Measurements from ENCODE around the gene MFSD12. TPM values are rescaled to one million over a fixed set of nuclear protein-coding genes. Genes with fewer than 3 reads are reported as not detected.
A peak's percentile ranks its signal among the peaks of the same experiment; 100 is the strongest.

Gene MFSD12
- total RNA-seq, 1 experiment from 2014 or later: 48.2 TPM

GRCh38 chr19:3550947-3551791, 6.2 kb downstream of the MFSD12 start:
- H3K27me3 ChIP-seq (replicated peaks; ENCODE audit: insufficient read depth, low read depth, low read length, poor library complexity): no peaks in the 10 kb centered on the region
- H3K4me3 ChIP-seq (ENCODE audit: low read depth, low read length, poor library complexity, severe bottlenecking): no peak overlapping the region
- DNase-seq (ENCODE audit: low spot score): no peak
- no peak for TF ChIP-seq EZH2 (IDR thresholded peaks at IDR 0.05; ENCODE audit: borderline replicate concordance, low read depth, low read length, poor library complexity, severe bottlenecking)
- no peak for TF ChIP-seq CTCF (conservative IDR thresholded peaks at IDR 0.05; ENCODE audit: low read depth, low read length)
- H3K4me1 ChIP-seq (ENCODE audit: insufficient read depth, low read length, poor library complexity, severe bottlenecking): peaks cover 5% of the 10 kb centered on the region
- CTCF ChIA-PET: no interaction called here
- POLR2A ChIA-PET (ENCODE audit: low non-redundant PET): interaction anchor here (1.1 kb wide), 1 partner anchor 212 kb away, joined by 3 read pairs; no protein-coding TSS in a partner anchor
- H3K9me3 ChIP-seq (ENCODE audit: low read depth, low read length, poor library complexity, severe bottlenecking): no peaks in the 10 kb centered on the region
- H3K27ac ChIP-seq (ENCODE audit: low read depth, low read length, poor library complexity, severe bottlenecking): no peak overlapping the region
- H3K36me3 ChIP-seq (ENCODE audit: insufficient read depth, low read length, poor library complexity, severe bottlenecking): peaks cover 6% of the 10 kb centered on the region
- no TSS peak for BruUV-seq (replicated peaks)
- intact Hi-C loops (cut with micrococcal nuclease; ENCODE audit: unreplicated experiment): no loop called here

GRCh38 chr19:3549816-3550215, 7.6 kb downstream of the MFSD12 start:
- CTCF ChIA-PET: no interaction called here
- no peak for DNase-seq (ENCODE audit: low spot score)
- Histone ChIP-seq H3K9me3 (ENCODE audit: low read depth, low read length, poor library complexity, severe bottlenecking) (no peaks in the 10 kb centered on the region), H3K27me3 (replicated peaks; ENCODE audit: insufficient read depth, low read depth, low read length, poor library complexity) (no peaks in the 10 kb centered on the region), H3K36me3 (ENCODE audit: insufficient read depth, low read length, poor library complexity, severe bottlenecking) (peaks cover 6% of the 10 kb centered on the region), H3K4me3 (ENCODE audit: low read depth, low read length, poor library complexity, severe bottlenecking) (no peak overlapping the region), H3K27ac (ENCODE audit: low read depth, low read length, poor library complexity, severe bottlenecking) (no peak overlapping the region), H3K4me1 (ENCODE audit: insufficient read depth, low read length, poor library complexity, severe bottlenecking) (no peaks in the 10 kb centered on the region)
- TF ChIP-seq EZH2 (IDR thresholded peaks at IDR 0.05; ENCODE audit: borderline replicate concordance, low read depth, low read length, poor library complexity, severe bottlenecking): no peak
- TF ChIP-seq CTCF (conservative IDR thresholded peaks at IDR 0.05; ENCODE audit: low read depth, low read length): no peak
- no TSS peak for BruUV-seq (replicated peaks)
- POLR2A ChIA-PET (ENCODE audit: low non-redundant PET): no interaction called here
- intact Hi-C loops (cut with micrococcal nuclease; ENCODE audit: unreplicated experiment): loop anchor here (10.0 kb wide), 1 partner anchor 155 kb away; the partner anchor contains the start of genes PIP5K1C and TJP3

GRCh38 chr19:3548606-3549005, 8.8 kb downstream of the MFSD12 start:
- Histone ChIP-seq H3K4me1 (ENCODE audit: insufficient read depth, low read length, poor library complexity, severe bottlenecking) (no peaks in the 10 kb centered on the region), H3K27me3 (replicated peaks; ENCODE audit: insufficient read depth, low read depth, low read length, poor library complexity) (no peaks in the 10 kb centered on the region), H3K27ac (ENCODE audit: low read depth, low read length, poor library complexity, severe bottlenecking) (peak overlapping the region; percentile 54), H3K36me3 (ENCODE audit: insufficient read depth, low read length, poor library complexity, severe bottlenecking) (peaks cover 14% of the 10 kb centered on the region), H3K9me3 (ENCODE audit: low read depth, low read length, poor library complexity, severe bottlenecking) (no peaks in the 10 kb centered on the region), H3K4me3 (ENCODE audit: low read depth, low read length, poor library complexity, severe bottlenecking) (no peak overlapping the region)
- BruUV-seq (replicated peaks): no TSS peak
- no peak for TF ChIP-seq CTCF (conservative IDR thresholded peaks at IDR 0.05; ENCODE audit: low read depth, low read length)
- no peak for TF ChIP-seq EZH2 (IDR thresholded peaks at IDR 0.05; ENCODE audit: borderline replicate concordance, low read depth, low read length, poor library complexity, severe bottlenecking)
- POLR2A ChIA-PET (ENCODE audit: low non-redundant PET): no interaction called here
- intact Hi-C loops (cut with micrococcal nuclease; ENCODE audit: unreplicated experiment): loop anchor here (10.0 kb wide), 1 partner anchor 156 kb away; the partner anchor contains the start of genes PIP5K1C and TJP3
- CTCF ChIA-PET: interaction anchor here (0.5 kb wide), 1 partner anchor 164 kb away, joined by 10 read pairs; no protein-coding TSS in a partner anchor
- no peak for DNase-seq (ENCODE audit: low spot score)

Measured in A673 (cell line).